ENCODE data around the gene UCK1.

The UCK1 gene

DNA sequence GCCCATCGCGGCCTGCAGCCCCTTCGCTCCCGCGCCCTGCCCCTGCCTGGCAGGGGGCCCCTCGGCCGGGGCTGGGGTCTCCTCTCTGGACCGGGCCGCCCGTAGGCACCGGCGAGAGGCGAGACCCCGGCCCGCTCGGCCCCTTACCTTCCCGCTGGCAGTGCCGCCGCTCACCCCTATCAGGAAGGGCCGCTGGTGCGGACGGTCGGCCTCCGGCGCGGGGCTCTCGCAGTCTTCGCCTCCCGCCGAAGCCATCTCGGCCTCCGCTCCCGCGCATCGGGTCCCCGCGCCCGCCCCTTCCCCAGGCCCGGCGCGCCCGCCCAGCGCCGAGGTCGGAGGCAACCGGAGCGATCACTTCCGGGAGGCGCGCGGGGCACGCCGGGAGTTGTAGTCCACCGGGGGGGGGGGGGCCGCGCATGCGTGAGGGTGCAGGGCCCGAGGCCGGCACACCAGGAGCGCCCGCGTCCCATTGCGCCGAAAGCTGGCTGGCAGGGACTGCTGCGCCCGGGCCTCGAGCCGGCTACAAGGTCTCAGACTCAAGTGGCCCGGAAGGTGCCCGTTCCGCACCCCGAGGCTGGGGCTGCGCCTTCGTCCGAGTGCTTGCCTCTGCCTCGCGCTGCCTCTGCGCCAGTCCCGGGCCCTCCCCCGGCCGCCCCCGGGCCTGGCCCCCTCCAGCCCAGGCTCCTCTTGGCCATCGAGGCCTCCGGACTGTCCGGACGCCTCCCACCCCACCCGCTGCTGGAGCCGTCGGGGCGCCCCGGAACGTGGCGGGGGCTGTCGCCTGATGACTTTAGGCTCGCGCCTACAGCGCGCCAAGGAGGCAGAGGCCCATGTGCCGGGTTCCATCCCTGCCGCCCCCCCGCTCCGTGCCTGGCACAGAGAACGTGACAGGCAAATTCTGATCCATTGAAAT, at the start of gene UCK1:
TSS of gene UCK1 (minus strand) at position 344 of the 913 bp plus-strand sequence. CDS start at position 255, 89 bp downstream.
- H3K27me3 Mint-ChIP-seq = no peaks in the 10 kb centered on the region
- peak within 1 kb of the TSS; percentile 88 for H3K4me3 Mint-ChIP-seq
- peak within 1 kb of the TSS; percentile 61 for H3K27ac Mint-ChIP-seq
- peaks cover 25% of the 10 kb centered on the region for H3K4me1 Mint-ChIP-seq (ENCODE audit: low read depth)
- H3K9me3 Mint-ChIP-seq = no peaks in the 10 kb centered on the region
- H3K36me3 Mint-ChIP-seq (ENCODE audit: low read depth) = peaks cover 22% of the 10 kb centered on the region

- Mint-ChIP-seq H3K4me1 (ENCODE audit: low read depth) (peaks cover 35% of the 10 kb centered on the region), H3K4me3 (no peak overlapping the region), H3K36me3 (ENCODE audit: low read depth) (peaks cover 37% of the 10 kb centered on the region), H3K9me3 (no peaks in the 10 kb centered on the region), H3K27me3 (no peaks in the 10 kb centered on the region), H3K27ac (no peak overlapping the region)
Measured at GRCh38 chr9:131580358-131580757, 49.3 kb upstream of the UCK1 start.

DNA sequence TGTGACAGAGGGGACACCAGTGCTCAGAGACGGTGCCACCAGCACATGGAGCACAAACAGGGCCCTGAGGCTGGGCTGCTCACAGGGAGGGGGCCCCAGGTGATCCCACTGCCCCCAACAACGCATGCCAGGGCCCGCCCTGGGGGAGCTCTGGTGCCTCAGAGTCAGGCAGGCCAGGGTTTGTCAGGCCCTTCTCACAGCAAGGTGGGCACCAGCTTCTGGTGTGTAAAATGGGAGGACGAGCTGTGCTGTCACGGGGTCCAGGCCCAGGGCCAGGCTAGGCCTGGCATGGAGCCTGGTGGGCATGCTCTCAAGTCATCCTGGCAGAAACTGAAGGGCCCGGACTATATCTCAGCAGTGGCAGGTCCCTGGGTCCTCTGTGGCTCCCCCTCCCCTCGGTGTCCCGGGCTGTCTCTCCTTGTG, 48.7 kb upstream of the UCK1 start:
- H3K27ac Mint-ChIP-seq = peak overlapping the region; percentile 93
- no peaks in the 10 kb centered on the region for H3K9me3 Mint-ChIP-seq
- peaks cover 33% of the 10 kb centered on the region for H3K36me3 Mint-ChIP-seq (ENCODE audit: low read depth)
- peaks cover 29% of the 10 kb centered on the region for H3K4me1 Mint-ChIP-seq (ENCODE audit: low read depth)
- H3K4me3 Mint-ChIP-seq = no peak overlapping the region
- no peaks in the 10 kb centered on the region for H3K27me3 Mint-ChIP-seq

- peaks cover 29% of the 10 kb centered on the region for H3K36me3 Mint-ChIP-seq (ENCODE audit: low read depth)
- H3K4me1 Mint-ChIP-seq (ENCODE audit: low read depth) = peaks cover 24% of the 10 kb centered on the region
- H3K9me3 Mint-ChIP-seq = no peaks in the 10 kb centered on the region
- H3K27ac Mint-ChIP-seq = peak overlapping the region; percentile 93
- no peaks in the 10 kb centered on the region for H3K27me3 Mint-ChIP-seq
- H3K4me3 Mint-ChIP-seq = peak overlapping the region; percentile 45
Measured at GRCh38 chr9:131578731-131579504, 47.9 kb upstream of the UCK1 start.

DNA sequence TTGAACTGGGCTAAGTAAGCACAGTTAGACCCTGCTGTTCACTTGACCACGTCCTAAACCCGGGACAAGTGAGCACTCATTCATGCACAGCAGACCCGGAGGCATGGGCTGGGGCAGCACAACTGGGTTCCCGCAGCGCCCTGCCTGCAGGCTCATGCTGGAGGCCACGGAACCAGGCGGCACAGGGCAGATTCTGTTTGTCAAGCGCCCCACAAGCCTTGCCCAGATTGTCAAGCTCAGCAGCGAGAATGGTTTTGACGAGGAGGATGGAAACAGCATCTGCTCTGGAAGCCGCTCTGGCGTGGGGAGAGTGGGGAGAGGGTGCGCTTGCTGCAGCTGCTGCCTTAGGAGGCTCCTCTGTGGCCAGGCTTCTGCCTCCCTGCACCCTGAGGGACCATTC, 47.0 kb upstream of the UCK1 start:
- Mint-ChIP-seq H3K9me3 (no peaks in the 10 kb centered on the region), H3K4me3 (no peak overlapping the region), H3K4me1 (ENCODE audit: low read depth) (peaks cover 24% of the 10 kb centered on the region), H3K36me3 (ENCODE audit: low read depth) (peaks cover 25% of the 10 kb centered on the region), H3K27me3 (no peaks in the 10 kb centered on the region), H3K27ac (peak overlapping the region; percentile 93)

DNA sequence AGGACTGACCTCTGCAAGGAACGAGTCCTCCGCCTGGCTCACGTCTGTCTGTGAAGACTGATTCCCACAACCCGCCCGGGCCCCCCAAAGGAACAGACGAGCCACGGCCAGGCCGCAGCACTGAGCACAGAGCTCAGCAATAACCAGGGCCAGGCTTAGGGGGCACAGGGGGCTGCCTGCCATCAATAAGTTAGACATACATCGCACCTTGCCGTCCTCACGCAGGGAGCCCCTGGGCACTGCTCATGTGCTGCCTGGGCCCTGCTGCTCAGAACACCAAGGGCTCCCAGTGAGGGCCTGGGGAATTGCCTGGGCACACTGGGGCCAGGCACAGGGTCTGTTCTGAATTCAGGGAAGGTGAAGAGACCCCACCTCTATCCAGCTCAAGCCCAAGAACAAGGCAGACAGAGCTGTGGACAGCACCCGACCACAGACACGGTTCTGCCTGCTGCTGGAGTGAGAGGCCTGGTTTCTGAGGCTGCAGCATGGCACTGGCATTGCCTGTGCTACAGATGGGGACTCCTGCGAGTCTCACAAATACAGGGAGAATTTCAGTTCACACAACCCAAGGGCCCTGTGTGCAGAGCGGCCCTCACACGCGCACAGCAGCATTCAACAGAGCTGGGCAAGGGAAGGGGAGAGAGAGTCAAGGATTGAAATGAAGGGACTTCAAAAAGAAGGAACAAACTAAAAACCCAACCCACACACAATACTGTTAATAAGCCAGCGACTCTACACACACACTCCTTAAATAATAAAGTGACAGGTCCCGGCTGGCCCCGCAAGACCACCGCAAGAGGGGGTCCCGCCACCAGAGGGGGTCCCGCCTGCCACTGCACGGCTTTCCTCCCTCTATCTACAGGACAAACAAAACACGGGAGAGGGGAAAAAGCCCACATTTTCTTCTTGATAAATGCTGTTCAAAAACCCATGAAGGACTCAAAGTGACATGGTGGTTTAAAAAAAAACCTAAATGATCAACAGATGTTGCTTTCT, 46.2 kb upstream of the UCK1 start:
- peaks cover 31% of the 10 kb centered on the region for H3K36me3 Mint-ChIP-seq (ENCODE audit: low read depth)
- H3K4me1 Mint-ChIP-seq (ENCODE audit: low read depth) = peaks cover 24% of the 10 kb centered on the region
- peak overlapping the region; percentile 48 for H3K27ac Mint-ChIP-seq
- H3K4me3 Mint-ChIP-seq = no peak overlapping the region
- no peaks in the 10 kb centered on the region for H3K27me3 Mint-ChIP-seq
- no peaks in the 10 kb centered on the region for H3K9me3 Mint-ChIP-seq

GRCh38 chr9:131575946-131576853, 45.1 kb upstream of the UCK1 start:
- Mint-ChIP-seq H3K4me1 (ENCODE audit: low read depth) (peaks cover 24% of the 10 kb centered on the region), H3K27ac (no peak overlapping the region), H3K36me3 (ENCODE audit: low read depth) (peaks cover 31% of the 10 kb centered on the region), H3K27me3 (no peaks in the 10 kb centered on the region), H3K9me3 (no peaks in the 10 kb centered on the region), H3K4me3 (no peak overlapping the region)

- no peak overlapping the region for H3K27ac Mint-ChIP-seq
- no peak overlapping the region for H3K4me3 Mint-ChIP-seq
- H3K27me3 Mint-ChIP-seq = no peaks in the 10 kb centered on the region
- peaks cover 24% of the 10 kb centered on the region for H3K4me1 Mint-ChIP-seq (ENCODE audit: low read depth)
- H3K9me3 Mint-ChIP-seq = no peaks in the 10 kb centered on the region
- H3K36me3 Mint-ChIP-seq (ENCODE audit: low read depth) = peaks cover 37% of the 10 kb centered on the region
Measured at GRCh38 chr9:131574730-131575640, 43.9 kb upstream of the UCK1 start.

DNA sequence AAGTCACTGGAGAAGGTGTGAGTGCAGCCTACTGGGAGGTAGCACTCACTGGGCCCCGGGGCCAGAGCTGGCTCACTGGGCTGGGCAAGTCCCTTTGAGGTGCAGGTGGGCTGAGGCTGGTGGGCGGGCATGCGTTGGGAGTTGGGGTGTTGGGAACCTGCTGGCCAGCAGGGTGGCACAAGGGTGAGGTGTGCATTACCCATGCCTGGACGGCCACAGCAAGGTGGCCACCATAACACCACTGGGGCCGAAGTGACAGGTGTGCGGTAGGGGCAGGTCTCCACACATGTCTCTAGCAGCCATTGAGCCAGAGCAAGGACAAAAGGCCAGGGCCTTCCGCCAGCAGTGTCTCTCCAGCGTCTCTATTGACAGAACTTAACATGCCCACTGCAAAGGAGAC, 36.8 kb upstream of the UCK1 start:
- peaks cover 15% of the 10 kb centered on the region for H3K36me3 Mint-ChIP-seq (ENCODE audit: low read depth)
- H3K27me3 Mint-ChIP-seq = no peaks in the 10 kb centered on the region
- H3K9me3 Mint-ChIP-seq = no peaks in the 10 kb centered on the region
- H3K27ac Mint-ChIP-seq = no peak overlapping the region
- no peaks in the 10 kb centered on the region for H3K4me1 Mint-ChIP-seq (ENCODE audit: low read depth)
- no peak overlapping the region for H3K4me3 Mint-ChIP-seq

DNA sequence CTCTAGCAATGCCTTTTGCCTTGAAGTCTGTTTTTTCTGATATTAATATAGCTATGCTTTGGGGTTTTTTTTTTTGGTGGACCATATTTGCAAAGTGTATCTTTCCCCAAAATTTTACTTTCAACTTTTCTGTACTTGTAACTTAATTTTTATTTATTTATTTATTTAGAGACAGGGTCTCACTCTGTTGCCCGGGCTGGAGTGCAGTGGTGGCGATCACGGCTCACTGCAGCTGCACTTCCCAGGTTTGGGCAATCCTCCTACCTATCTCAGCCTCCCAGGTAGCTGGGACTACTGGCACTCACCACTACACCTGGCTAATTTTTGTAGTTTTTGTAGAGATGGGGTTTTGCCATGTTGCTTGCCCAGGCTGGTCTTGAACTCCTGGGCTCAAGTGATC, 35.1 kb upstream of the UCK1 start:
- Mint-ChIP-seq H3K27me3 (no peaks in the 10 kb centered on the region), H3K4me1 (ENCODE audit: low read depth) (no peaks in the 10 kb centered on the region), H3K27ac (no peak overlapping the region), H3K4me3 (no peak overlapping the region), H3K36me3 (ENCODE audit: low read depth) (peaks cover 9% of the 10 kb centered on the region), H3K9me3 (no peaks in the 10 kb centered on the region)

DNA sequence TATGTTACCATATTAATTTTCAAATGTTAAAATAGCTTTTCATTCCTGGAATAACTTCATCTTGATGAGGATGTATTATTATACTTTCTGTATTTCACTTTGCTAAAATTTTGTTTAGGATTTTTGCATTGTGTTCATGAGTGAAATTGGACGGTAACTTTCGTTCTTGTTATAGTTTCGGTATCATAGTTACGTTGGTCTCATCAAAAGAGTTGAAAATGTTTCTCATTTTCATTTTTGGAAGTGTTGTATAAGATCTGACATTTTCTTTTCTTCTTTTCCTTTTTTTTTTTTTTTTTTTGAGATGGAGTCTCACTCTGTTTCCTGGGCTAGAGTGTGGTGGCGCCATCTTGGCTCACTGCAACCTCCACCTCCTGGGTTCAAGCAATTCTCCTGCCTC, 34.3 kb upstream of the UCK1 start:
- no peak overlapping the region for H3K27ac Mint-ChIP-seq
- no peaks in the 10 kb centered on the region for H3K4me1 Mint-ChIP-seq (ENCODE audit: low read depth)
- no peak overlapping the region for H3K4me3 Mint-ChIP-seq
- H3K27me3 Mint-ChIP-seq = no peaks in the 10 kb centered on the region
- H3K9me3 Mint-ChIP-seq = no peaks in the 10 kb centered on the region
- peaks cover 8% of the 10 kb centered on the region for H3K36me3 Mint-ChIP-seq (ENCODE audit: low read depth)

DNA sequence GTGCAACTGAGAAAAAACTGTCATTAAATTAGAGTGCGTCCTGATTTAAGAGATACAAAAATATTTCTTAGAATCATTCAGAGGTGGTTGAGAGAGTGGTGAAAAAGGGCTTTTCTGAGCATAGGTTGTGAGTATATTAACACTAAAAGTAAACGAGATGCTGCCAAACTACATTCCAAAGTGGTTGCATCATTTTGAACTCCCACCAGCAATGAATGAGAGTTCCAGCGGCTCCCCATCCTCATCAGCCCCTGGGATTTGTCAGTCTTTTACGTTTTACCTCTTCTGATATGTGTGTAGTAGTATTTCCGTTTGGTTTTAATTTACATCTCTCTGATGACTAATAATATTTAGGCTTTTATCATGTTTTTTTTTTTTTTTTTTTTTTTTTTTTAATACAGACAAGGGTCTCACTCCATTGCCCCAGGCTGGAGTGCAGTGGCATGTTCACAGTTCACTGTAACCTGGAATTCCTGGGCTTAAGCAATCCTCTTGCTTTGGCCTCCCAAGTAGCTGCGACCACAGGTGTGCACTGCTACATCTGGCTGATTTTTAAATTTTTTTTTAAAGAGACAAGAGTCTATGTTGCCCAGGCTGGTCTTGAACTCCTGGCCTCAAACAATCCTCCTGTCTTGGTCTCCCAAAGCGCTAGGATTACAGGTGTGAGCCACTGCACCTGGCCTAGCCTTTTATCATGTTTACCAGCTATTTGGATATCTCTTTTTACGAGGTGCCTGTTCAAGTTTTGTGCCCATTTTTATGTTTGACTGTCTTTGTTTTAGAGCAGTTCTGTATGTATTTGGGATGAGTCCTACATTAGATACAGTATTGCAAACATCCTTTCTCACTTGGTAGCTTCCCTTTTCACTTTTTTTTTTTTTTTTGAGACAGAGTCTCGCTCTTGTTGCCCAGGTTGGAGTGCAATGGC, 31.2 kb upstream of the UCK1 start:
- Mint-ChIP-seq H3K27ac (no peak overlapping the region), H3K4me1 (ENCODE audit: low read depth) (no peaks in the 10 kb centered on the region), H3K9me3 (no peaks in the 10 kb centered on the region), H3K36me3 (ENCODE audit: low read depth) (no peaks in the 10 kb centered on the region), H3K4me3 (no peak overlapping the region), H3K27me3 (no peaks in the 10 kb centered on the region)
